Astrocyte of the spinal cord (primary cell): ENCODE measurements around the gene LRRC27.

Experiments
- DNase-seq: peaks from one replicate; pipeline ENCODE4 v3.0.0; 2011; ENCODE audit warnings: low read depth, low spot score
- H3K4me3 ChIP-seq: 2 replicates; pipeline ENCODE4 v1.5.1; 2011; ENCODE audit warnings: low read depth, mild to moderate bottlenecking, low read length, moderate library complexity
- CTCF ChIP-seq: IDR thresholded peaks from 2 replicates; pipeline ENCODE4 v1.5.1; 2012; ENCODE audit warnings: low read depth, mild to moderate bottlenecking, low read length, inconsistent platforms
- in situ Hi-C: cut with HindIII; loops from 2 replicates; pipeline ENCODE4 v1.10.0; 2017; ENCODE audit warnings: low sequenced_read_pairs

The LRRC27 gene

GRCh38 chr10:132297526-132297925 is 34.5 kb upstream of the LRRC27 start:
- DNase-seq: no peak
- no peak for TF ChIP-seq CTCF
- no peak overlapping the region for H3K4me3 ChIP-seq
- in situ Hi-C loops: no loop called here

GRCh38 chr10:132298038-132298881 is 33.7 kb upstream of the LRRC27 start:
- no peak for TF ChIP-seq CTCF
- no peak for DNase-seq
- in situ Hi-C loops: no loop called here
- no peak overlapping the region for H3K4me3 ChIP-seq

- H3K4me3 ChIP-seq: no peak overlapping the region
- TF ChIP-seq CTCF: no peak
- in situ Hi-C loops: no loop called here
- DNase-seq: no peak
These were observed 32.3 kb upstream of the LRRC27 start for GRCh38 chr10:132299371-132300336.

GRCh38 chr10:132300582-132300981 is 31.4 kb upstream of the LRRC27 start:
- H3K4me3 ChIP-seq: no peak overlapping the region
- no peak for DNase-seq
- in situ Hi-C loops: no loop called here
- TF ChIP-seq CTCF: no peak

GRCh38 chr10:132301371-132302330 is 30.3 kb upstream of the LRRC27 start:
- TF ChIP-seq CTCF: no peak
- in situ Hi-C loops: no loop called here
- DNase-seq: no peak
- no peak overlapping the region for H3K4me3 ChIP-seq
